ENCODE data around the gene HSPBAP1.

Gene HSPBAP1

DNA sequence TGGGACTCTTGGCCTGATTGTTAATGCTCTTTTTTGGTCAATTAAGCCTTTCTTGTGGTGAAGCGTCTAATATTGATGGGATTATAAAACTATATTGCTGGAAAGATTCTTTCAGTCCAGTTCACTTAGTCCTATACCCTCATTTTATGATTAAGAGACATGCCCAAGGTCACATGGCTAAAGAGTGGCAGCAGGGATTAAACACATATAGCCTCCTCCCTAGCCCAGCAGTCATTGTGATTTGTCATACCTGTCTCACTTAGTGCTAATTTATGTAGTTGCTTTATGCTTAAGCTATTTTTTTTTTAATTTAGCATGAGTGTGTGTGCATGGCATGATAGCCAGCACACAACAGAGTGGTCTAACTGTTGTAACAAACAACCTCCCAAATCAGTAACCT lies 103.5 kb downstream of the HSPBAP1 start:
- no peak for DNase-seq (ENCODE audit: low read depth)
- TF ChIP-seq, protein P1, sequence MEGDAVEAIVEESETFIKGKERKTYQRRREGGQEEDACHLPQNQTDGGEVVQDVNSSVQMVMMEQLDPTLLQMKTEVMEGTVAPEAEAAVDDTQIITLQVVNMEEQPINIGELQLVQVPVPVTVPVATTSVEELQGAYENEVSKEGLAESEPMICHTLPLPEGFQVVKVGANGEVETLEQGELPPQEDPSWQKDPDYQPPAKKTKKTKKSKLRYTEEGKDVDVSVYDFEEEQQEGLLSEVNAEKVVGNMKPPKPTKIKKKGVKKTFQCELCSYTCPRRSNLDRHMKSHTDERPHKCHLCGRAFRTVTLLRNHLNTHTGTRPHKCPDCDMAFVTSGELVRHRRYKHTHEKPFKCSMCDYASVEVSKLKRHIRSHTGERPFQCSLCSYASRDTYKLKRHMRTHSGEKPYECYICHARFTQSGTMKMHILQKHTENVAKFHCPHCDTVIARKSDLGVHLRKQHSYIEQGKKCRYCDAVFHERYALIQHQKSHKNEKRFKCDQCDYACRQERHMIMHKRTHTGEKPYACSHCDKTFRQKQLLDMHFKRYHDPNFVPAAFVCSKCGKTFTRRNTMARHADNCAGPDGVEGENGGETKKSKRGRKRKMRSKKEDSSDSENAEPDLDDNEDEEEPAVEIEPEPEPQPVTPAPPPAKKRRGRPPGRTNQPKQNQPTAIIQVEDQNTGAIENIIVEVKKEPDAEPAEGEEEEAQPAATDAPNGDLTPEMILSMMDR (IDR thresholded peaks at IDR 0.05; ENCODE audit: insufficient read depth, low read depth, low read length, missing control alignments) = no peak
- no peak overlapping the region for H3K4me3 ChIP-seq (ENCODE audit: low read depth, low read length)
